DND-41 (cell line): Measurements from ENCODE around the gene ZNF827.

Source experiments
- ATAC-seq: fragments of 200-7000 bp; cut with Tn5 transposase; 3 replicates; pipeline ENCODE4 v1.9.1; 2021; ENCODE audit warnings: low read depth; ENCODE audit not compliant: insufficient read depth
- DNase-seq: peaks from one replicate; pipeline ENCODE4 v3.0.0-alpha.2; 2020
- H2AFZ ChIP-seq: 2 replicates; pipeline ENCODE4 v1.6.0; 2012; ENCODE audit warnings: low read depth, low read length
- H3K27ac ChIP-seq: 2 replicates; pipeline ENCODE4 v1.5.1; 2012; ENCODE audit warnings: low read length, inconsistent platforms
- H3K27me3 ChIP-seq: fragments of 200-600 bp; sonication (generic); 2 replicates; pipeline ENCODE4 v1.6.0; 2012; ENCODE audit warnings: low read length, mild to moderate bottlenecking, inconsistent platforms; ENCODE audit not compliant: insufficient read depth, poor library complexity
- H3K36me3 ChIP-seq: 2 replicates; pipeline ENCODE4 v1.5.1; 2012; ENCODE audit warnings: low read length, inconsistent platforms; ENCODE audit not compliant: insufficient read depth
- H3K4me1 ChIP-seq: 2 replicates; pipeline ENCODE4 v1.5.1; 2012; ENCODE audit warnings: mild to moderate bottlenecking, low read length; ENCODE audit not compliant: insufficient read depth
- H3K4me2 ChIP-seq: 2 replicates; pipeline ENCODE4 v1.6.0; 2012; ENCODE audit warnings: mild to moderate bottlenecking, moderate library complexity, low read length, inconsistent platforms; ENCODE audit not compliant: insufficient read depth
- H3K4me3 ChIP-seq, 2 experiments: fragments of 200-600 bp in 1 of 2; shearing (Covaris generic) in 1 of 2; 2 replicates each; pipeline ENCODE4 v1.5.1; 2012 to 2016; ENCODE audit warnings: inconsistent platforms in 2 of 2, low read length in 2 of 2, mild to moderate bottlenecking in 2 of 2, low read depth in 1 of 2, moderate library complexity in 1 of 2
- H3K79me2 ChIP-seq: 2 replicates; pipeline ENCODE4 v1.6.0; 2012; ENCODE audit warnings: low read length, inconsistent platforms; ENCODE audit not compliant: insufficient read depth
- H3K9ac ChIP-seq: 2 replicates; pipeline ENCODE4 v1.6.0; 2012; ENCODE audit warnings: low read depth, mild to moderate bottlenecking, inconsistent platforms, low read length, moderate library complexity
- H3K9me3 ChIP-seq: 2 replicates; pipeline ENCODE4 v1.5.1; 2012; ENCODE audit warnings: low read length, moderate library complexity, mild to moderate bottlenecking, inconsistent platforms; ENCODE audit not compliant: insufficient read depth, severe bottlenecking
- H4K20me1 ChIP-seq: 2 replicates; pipeline ENCODE4 v1.6.0; 2012; ENCODE audit warnings: low read length; ENCODE audit not compliant: insufficient read depth
- CTCF ChIP-seq: IDR thresholded peaks from 2 replicates; pipeline ENCODE4 v1.5.1; 2012; ENCODE audit warnings: borderline replicate concordance, low read length, moderate library complexity, mild to moderate bottlenecking; ENCODE audit not compliant: poor library complexity, severe bottlenecking; ENCODE audit errors: extremely low read depth
- EZH2 ChIP-seq: IDR thresholded peaks from 3 replicates; pipeline ENCODE4 v1.6.1; 2012; ENCODE audit warnings: borderline replicate concordance, low read depth, mild to moderate bottlenecking, moderate library complexity, low read length, inconsistent platforms; ENCODE audit not compliant: severe bottlenecking

The ZNF827 gene

GRCh38 chr4:145723336-145723735 is 215.3 kb downstream of the ZNF827 start:
- no peak for ATAC-seq
- Histone ChIP-seq H3K9ac (no peak overlapping the region), H2AFZ (no peak overlapping the region), H3K79me2 (no peaks in the 10 kb centered on the region), H3K9me3 (no peaks in the 10 kb centered on the region), H3K4me1 (no peaks in the 10 kb centered on the region), H3K4me3 (no peak overlapping the region), H3K27ac (no peak overlapping the region), H3K4me2 (no peak overlapping the region), H3K27me3 (no peaks in the 10 kb centered on the region), H3K36me3 (no peaks in the 10 kb centered on the region), H4K20me1 (no peaks in the 10 kb centered on the region)
- no peak for DNase-seq
- no peak for TF ChIP-seq EZH2
- no peak for TF ChIP-seq CTCF

DNA sequence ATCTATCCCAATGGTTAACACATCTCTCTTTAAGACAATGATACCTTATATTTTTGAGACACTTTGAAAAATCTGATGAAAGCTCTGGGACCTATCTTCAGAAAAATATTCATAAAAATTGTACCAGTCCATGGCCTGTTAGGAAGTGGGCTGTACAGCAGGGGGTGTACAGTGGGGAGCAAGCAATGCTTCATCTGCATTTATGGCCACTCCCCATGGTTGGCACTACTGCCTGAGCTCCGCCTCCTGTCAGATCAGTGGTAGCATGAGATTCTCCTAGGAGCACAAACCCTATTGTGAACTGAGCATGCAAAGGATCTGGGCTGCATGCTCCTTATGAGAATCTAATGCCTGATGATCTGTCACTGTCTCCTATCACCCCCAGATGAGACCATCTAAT is 216.1 kb downstream of the ZNF827 start:
- Histone ChIP-seq H3K27me3 (peaks cover 3% of the 10 kb centered on the region), H3K9ac (no peak overlapping the region), H3K4me2 (no peak overlapping the region), H3K27ac (no peak overlapping the region), H3K79me2 (no peaks in the 10 kb centered on the region), H3K4me1 (no peaks in the 10 kb centered on the region), H2AFZ (no peak overlapping the region), H4K20me1 (no peaks in the 10 kb centered on the region), H3K9me3 (no peaks in the 10 kb centered on the region), H3K4me3 (no peak overlapping the region), H3K36me3 (no peaks in the 10 kb centered on the region)
- DNase-seq: peak; percentile 13
- TF ChIP-seq CTCF: no peak
- TF ChIP-seq EZH2: no peak
- peak; percentile 53; the same call in 1 of the 3 replicates for ATAC-seq

DNA sequence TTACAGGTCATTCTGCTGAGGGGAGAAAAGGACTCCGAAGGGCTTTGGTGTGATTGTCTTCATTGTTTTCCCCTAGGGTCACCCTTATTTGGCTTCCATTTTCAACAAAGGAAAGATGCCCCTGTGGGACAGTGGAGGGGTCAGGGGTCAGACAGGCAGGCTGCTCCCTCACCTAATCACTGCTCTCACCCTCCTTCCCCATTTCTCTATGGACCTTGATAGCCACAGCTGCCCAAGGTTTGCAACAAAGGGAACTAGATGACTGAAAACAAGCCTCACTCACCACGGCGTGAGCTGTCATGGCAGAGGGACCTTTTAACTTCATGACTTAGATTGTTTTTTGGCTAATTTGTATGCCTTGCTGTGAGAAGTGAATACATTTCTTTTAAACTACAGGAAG is 218.0 kb downstream of the ZNF827 start:
- H3K9ac ChIP-seq: no peak overlapping the region
- TF ChIP-seq EZH2: no peak
- no peak for TF ChIP-seq CTCF
- no peaks in the 10 kb centered on the region for H3K79me2 ChIP-seq
- no peak for ATAC-seq
- no peak overlapping the region for H3K4me2 ChIP-seq
- H3K4me1 ChIP-seq: no peaks in the 10 kb centered on the region
- no peaks in the 10 kb centered on the region for H3K36me3 ChIP-seq
- no peaks in the 10 kb centered on the region for H4K20me1 ChIP-seq
- H3K9me3 ChIP-seq: no peaks in the 10 kb centered on the region
- peaks cover 3% of the 10 kb centered on the region for H3K27me3 ChIP-seq
- H3K27ac ChIP-seq: no peak overlapping the region
- no peak for DNase-seq
- H3K4me3 ChIP-seq: no peak overlapping the region
- no peak overlapping the region for H2AFZ ChIP-seq
